Stimulated activated CD8-positive, alpha-beta memory T cell treated with anti-CD3 and anti-CD28 coated beads, Interleukin-15, amount 100 ng/mL, for 24 hours (primary cell): ENCODE results near the gene TNK2.
"Not testable (repeated sequence)": the region's sequence is repeated elsewhere in the genome, so short reads cannot be mapped to it uniquely, and the experiment has no call there.

Experiments used
- DNase-seq: peaks from one replicate; pipeline ENCODE4 v3.0.0-alpha.2; 2020; ENCODE audit warnings: low read depth

The TNK2 gene

DNA sequence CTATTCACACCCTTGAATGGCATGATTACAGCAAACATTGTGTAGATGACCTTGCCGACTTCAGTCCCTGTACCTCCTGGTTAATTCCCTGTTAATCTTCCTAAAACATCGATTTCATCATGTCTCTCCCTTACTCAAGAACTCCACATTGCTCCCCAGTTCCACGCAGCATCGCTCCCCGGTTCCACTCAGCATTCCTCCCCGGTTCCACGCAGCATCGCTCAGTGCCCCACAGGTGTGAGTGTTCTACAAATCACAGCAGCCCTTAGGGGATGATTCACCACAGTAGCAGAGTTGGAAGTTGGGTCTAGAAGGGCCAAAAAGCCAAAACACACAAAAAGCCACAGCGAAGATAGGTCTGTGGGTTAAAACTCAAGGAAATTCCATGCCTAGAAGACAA lies 8.6 kb upstream of the TNK2 start:
- no peak for DNase-seq

DNA sequence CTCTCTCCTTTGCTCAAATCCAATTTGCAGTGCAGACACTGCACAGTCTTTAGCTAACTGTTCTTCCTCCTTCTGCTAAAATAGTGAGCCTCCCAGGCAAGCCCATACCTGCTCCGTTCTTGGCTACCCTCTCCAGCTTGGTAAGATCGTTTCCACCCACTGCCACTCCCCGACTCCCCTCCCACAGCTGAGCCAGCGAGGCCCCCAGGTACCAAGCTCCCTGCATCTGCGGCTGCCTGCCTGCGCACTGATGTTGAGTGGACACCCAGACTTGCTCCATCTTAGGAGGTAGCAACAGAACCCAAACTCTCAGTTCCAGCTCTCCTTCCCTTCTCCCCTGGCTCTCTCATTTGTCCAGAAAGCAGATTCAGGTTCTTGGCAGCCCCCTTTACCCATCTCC lies 7.9 kb upstream of the TNK2 start:
- DNase-seq: no peak

DNA sequence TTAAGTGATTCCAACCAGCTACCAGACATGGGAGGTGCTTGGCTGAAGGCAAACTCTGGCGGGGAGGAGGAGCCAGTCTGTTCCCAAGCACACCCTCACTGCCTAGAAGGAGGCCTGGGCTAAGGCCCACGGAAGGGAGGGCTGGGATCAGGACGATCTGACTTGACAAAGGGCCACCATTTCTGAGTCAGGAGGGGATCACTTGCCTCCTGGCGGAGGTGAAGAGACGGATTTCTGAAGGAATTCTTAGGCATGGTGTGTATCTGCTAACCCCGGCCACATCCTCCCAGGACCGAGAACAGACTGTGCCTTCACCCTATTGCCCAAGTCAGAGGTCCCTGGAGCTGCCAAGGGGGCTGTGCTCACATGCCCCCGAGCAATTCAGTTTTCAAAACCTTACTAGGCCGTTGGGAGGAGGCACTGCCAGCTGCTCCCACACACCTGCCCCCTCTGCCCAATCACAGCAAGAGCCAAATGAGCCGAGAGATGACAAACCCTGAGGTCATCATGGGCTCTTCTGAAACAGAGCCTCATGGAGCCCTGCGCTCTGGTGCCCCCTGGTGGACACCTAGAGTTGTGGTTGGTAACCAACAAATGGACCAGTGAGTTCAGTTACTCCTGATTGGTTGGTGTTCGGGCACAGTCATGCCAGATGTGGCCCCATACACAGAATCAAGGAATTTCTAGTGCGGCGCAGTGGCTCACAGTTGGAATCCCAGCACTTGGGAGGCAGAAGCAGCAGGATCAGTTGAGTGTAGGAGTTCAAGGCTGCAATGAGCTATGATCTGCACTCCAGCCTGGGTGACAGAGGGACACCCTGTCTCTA lies 6.5 kb upstream of the TNK2 start:
- peak; percentile 94 for DNase-seq

DNA sequence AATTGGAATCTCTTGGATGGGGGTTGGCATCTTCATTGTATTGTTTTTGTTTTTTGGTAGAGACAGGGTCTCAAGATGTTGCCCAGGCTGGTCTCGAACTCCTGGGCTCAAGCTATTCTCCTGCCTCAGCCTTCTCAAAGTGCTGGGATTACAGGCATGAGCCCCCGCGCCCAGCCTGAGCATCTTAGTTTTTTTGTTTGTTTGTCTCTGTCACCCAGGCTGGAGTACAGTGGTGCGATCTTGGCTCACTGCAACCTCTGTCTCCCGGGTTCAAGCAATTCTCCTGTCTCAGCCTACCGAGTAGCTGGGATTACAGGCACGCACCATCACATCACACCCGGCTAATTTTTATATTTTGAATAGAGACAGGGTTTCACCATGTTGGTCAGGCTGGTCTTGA lies 5.8 kb upstream of the TNK2 start:
- DNase-seq: not testable (repeated sequence)

DNA sequence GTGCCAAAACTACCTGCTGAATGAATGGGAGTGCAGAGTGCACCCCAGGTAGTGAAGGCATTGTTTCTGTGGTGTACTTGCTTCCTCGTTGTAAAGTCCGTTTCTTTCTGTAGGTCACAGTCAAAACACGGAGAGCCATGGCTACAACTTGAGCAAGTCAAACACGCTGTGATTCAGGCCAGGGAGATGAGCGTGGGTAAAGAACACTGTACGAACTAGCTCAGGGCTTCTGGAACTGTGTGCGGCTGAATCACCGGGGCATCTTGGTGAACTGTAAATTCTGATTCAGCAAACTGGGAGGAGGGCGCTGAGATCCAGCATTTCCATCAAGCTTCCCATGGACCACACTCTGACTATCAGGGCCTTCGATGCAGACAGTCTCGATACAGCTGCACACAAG lies 5.0 kb upstream of the TNK2 start:
- DNase-seq: no peak

DNA sequence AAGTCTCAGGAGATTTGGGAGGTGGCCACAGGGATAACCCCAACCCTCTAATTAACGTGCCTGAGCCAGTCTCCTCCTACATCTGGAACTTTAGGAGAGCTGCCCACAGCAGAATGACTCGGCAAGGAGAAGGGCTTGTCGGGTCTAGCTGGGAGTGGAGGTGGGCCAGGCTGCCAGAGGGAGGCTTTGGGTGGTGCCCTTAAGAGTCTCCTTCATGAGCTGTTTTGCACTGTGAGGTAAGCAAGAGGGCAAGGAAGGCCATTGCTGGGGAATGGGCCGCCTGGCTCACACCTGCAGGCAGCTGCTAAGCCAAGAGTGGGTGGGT lies 3.6 kb upstream of the TNK2 start:
- DNase-seq: no peak

DNA sequence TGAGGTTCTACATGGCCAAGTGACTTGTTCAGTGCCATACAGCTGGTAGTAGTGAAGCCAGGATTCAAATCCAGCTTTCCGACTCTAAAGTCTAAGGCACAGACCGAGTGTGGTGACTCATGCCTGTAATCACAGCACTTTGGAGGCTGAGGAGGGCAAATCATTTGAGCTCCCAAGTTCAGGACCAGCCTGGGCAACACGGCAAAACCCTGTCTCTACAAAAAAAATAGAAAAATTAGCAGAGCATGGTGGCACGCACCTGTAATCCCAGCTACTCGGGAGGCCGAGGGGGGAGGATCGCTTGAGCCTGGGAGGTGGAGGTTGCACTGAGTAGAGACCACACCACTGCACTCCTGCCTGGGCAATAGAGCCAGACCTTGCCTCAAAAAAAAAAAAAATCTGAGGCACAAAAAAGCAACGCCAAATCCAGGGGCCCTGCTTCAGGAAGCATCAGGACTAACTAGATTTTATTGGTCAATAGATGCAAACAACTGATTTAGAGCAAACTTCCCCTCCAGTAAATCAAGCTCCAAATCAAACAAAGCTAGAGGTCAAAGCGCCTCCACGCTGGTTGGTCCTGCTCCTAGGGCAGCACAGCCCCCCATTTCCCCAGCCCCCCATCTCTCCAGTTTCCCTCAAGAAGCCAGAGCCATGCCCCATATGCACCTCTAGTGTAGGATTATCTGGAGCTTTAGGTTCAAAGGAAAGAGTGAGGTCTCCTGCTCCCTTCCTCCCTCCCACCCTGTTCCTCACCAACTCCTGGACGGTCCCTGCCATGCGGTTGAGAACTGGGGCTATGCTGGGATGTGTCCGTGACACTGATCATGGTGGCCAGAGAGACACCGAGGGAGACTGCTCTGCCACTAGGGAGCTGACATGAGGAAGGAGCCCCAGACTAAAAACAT lies 2.9 kb upstream of the TNK2 start:
- DNase-seq: no peak

DNA sequence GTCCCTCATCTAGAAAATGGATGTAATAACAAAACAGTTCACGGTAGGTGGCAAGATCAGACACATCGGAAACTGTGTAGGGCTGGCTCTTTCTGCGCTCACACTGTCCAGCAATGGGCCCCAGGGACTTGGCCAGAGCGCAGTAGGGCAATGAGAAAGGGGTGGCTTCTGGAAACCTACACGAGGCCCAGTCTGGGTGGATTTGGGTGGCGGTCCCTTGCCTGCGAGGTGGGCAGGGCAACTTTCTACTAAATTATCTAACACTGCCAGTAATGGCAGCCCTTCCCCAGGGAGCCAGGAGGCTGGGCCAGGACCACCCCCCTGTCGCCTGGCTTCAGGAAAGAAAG lies 2.1 kb upstream of the TNK2 start:
- no peak for DNase-seq

DNA sequence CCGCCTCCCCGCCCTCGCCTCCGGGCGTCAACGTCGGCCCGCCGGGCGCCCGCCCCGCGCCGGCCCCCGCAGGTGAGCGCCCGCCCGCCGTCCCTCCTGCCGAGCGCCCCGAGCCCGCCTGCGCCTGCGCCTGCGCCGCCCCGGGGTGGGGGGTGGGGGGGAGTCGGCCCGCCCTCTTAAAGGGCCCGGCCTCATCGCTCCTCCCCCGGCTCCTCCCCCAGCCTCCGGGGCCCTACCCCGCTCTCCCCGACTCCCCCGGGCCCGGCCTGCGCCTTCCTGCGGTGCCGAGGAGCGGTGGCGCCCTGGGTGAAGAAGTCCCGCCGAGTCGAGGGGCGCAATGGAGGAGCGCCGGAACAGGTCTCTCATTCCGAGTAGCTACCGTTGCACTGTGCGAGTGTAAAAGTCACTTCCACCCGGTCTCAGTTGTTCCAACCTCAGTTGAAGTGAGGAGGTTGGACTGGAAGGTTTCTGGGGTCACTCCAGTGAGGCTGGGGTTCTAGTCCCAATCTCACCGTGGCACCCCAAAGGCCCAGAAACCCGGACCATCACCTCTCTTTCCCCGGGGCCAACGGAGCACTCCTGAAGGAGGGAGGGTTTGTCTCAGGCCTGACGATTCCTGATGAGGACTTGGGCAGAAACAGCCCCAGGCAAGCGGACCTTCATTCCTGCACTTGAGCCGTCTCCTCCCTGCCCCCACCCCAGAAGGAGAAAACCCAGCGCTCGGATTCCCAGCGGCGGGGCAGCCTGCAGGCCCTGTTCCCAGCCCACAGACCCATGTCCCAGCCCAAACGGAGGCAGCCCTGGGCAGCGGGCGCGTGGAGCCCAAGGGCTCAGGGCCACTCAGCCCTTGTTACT lies 1.5 kb upstream of the TNK2 start:
- DNase-seq: peak; percentile 67

DNA sequence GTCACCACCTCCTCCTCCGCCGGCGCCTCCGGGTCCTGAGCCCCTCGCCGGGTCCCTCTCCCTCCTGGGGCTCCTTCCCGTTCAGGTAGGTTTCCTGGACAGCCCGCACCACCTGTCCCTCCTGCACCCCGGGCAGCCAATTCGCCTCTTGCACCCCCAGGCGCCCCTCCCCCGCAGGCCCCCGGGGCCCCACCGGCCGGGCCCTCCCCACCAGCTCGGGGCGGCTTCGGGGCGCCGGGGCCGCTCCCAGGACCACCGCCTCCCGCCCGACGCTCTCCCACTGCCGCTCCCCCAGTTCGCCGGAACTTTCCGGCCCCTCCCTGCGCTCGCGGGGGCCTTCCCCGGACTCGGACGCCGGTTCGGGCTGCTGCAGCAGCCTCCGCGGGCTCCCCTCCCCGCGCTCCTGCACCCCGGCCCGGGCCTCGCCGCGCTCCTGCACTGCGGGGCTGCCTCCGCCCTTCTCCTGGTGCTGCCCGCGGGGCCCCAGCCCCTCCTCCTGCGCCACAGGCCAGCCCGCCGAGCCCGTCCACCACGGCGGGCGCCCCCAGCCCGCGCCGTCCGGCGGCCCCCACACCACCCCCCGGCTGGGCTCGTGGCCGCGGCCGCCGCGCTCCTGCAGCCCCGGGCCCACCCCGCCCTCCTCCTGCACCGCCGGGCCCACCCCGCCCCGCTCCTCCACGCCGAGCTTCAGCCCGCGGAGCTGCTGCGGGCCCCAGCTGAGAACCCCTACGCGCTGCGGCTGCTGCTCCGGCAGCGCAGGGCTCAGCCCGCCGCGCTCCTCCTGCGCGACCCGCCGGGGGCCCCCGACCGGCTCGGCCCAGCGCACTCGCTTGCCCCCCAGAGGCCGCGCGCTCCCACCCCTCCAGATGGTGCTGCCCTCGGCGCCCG lies 587 bp upstream of the TNK2 start:
- DNase-seq: no peak

DNA sequence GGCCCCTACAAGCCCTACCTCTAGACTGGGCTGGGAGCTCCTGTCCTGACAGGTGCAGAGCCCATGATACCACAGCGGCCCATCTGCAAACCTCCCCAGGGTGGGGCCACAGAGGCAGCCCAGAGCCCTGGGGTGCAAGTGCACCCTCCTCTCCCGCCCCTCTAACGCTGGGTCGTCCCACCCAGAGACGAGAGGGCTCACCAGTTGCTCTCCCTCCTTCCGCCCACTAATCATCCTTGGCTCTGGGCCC lies 742 bp downstream of the TNK2 start:
- DNase-seq: no peak

DNA sequence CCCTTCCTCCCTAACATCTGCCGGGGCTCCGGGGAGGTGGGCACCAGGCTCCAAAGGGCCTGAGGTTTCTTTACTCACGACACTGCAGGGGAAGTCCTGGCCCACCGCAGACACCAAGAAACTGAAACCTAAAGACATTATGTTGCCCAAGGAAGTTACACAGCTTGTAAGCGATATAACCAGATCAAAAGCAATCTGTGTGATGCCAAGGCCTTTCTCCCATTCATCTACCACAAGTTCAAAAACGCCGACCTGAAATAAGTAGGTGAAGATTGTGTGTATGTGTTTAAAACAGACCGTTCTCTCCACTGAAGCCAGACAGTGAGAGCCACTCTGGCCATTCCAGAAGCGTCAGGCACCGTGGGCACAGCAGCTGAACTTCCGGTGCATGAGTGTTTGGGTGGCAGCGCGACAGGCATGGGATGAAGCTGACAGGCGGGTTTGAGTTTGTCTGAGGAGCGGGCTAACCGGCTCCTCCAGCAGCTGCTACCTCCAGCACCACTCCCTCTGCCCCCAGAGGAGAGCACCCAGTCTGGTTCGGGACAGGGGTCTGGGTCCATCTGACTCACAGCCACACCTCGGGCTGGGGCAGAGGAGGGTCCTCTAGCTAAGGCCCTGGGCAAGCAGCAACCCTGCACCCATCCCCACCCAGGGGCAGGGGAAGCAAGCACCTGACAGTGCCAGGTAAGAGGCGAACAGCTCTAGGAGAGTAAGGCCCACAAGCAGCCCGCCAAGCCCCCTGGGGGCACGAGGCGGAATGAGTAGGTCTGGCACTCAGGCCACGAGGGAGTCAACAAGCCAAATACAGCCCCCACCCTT lies 1.3 kb downstream of the TNK2 start:
- peak; percentile 32 for DNase-seq

DNA sequence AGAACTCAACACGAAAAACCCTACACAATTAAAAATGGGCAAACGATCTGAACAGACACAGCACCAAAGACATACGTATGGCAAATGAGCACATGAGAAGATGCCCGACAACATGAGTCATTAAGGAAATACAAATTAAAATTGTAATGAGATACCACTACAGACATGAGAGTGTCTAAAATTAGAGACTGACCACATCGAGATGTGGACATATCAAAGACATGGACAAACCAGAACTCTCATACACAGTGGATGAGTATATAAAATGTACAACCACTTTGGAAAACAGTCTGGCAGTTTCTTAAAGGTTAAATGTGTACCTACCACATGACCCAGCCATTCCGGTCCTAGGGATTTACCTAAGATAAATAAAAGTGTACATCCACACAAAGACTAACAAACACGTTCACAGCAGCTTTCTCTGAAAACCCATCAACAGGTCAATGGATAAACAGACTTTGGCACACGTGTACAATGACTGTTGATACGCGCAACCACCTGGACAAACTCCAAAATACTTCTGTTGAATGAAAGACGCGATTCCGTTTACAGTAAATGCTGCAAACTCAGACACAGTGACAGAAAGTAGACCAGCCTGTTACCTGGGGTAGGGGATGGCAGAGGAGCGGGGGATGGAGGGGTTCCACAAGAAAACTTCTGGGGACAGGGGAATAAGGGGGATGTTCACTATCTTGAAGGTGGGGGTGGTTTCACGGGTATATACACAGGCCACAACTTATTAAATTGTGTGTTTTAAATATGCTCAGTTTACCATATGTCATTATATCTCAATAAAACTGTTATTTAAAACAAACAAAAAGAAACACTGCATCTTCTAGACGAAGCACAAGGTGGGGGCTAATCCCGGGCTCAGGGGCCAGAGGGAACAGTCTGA lies 2.1 kb downstream of the TNK2 start:
- no peak for DNase-seq

DNA sequence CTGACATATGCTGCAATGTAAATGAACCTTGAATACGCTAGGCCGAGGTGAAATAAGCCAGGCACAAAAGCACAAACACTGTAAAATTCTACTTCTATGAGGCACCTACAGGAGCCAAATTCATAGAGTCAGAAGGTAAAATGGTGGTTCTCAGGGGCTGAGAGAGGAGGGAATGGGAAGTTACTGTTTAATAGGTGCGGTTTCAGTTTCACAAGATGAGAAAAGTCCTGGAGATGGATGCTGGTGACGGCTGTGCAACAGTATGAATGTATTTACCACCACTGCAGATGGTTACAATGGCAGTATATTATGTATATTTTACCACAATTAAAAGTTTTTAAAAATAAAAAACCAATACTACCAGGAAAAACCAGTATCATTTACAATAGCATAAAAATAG lies 4.0 kb downstream of the TNK2 start:
- DNase-seq: no peak

DNA sequence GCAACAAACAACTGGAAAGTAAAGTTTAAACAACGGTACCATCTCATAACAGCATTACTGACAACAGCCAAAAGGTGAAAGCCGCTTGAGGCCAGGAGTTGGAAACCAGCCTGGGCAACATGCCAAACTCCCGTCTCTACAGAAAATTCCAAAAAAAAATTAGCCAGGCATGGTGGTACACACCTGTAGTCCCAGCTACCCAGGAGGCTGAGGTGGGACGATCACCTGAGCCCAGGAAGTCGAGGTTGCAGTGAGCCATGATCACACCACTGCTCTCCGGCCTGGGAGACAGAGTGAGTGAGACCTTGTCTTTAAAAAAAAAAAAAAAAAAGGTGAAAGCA lies 4.4 kb downstream of the TNK2 start:
- no peak for DNase-seq

DNA sequence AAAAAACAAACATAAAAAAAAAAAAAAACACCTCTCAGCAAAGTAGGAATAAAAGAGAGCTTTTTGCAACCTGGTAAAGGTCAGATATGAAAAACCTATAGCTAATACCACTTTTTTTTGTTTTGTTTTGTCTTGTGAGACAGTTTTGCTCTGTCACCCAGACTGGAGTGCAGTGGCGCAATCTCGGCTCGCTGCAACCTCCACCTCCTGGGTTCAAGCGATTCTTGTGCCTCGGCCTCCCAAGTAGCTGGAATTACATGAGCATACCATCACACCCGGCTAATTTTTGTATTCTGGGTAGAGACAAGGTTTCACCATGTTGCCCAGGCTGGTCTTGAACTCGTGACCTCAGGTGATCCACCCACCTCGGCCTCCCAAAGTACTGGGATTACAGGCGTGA lies 5.7 kb downstream of the TNK2 start:
- not testable (repeated sequence) for DNase-seq

DNA sequence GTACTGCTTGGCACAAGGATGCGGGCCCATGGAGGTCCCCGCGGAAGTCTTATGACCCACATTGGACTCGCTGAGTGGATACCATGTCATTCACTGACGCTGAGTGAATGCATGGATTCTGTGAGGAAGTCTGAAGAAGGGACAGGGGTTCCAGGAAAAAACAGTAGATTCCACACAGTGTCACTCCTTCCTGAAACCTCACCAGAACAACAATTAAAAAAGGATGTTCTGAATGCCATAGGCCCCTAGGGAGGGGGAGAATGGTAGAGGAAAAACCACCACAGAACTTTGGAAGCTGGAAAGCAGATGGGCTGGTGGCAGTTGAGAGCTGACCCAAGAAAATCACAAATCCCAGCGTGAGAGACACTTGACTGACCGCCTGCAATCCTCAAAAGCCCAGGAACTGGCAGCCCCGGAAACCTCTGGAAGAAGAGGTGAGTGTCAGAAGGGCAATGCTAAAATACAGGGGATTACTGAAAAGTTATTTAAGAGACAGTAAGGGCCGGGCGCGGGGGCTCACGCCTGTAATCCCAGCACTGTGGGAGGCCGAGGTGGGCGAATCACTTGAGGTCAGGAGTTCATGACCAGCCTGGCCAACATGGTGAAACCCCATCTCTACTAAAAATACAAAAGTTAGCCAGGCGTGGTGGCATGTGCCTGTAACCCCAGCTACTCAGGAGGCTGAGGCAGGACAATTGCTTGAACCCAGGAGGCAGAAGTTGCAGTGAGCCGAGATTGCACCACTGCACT lies 6.3 kb downstream of the TNK2 start:
- not testable (repeated sequence) for DNase-seq

DNA sequence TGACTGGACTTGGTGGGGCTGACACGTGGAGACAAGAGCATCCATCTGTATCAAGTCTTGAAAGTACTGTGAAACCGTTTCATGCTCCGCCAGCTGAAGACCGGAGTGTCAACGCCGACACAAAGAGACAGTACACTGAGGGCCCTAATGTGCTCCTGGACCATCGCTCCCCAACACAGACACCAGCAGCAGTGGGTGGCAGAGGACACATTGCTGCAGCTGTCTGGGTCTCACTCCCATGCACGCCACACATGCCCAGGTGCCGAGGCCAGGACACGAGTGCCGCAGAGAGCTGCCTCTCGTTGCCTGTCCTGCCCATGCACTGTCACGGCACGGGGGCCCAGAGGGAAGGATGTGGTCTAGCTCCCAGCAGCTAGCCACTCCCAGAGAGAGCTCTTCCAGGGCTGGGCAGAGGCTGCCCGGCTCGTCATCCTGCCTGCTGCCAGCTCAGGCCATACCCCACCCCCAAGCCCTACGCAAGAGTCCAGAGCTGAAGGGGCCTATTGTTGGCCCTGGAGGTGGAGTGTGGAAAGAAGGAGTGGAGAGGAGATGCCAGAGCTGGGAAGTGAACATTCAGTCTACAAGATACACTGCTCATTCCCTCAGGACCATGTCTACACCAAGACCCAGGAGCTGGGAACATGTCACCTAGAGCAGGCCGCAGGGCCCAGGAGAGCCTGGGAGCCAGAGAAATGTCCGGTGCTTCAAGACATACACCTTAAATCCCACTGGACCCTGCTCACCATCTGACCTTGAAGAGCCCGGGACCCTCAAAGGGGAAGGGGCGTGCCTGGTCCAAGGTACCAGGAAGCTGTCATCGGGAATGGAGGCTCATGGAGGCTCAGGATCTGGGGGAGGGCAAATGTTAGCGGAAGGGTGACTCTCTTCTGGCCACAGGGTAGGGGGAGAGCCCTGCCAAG lies 7.7 kb downstream of the TNK2 start:
- DNase-seq: no peak
